Keratinocyte (primary cell): Measurements from ENCODE around the gene QRICH2. TPM values are rescaled to one million over a fixed set of nuclear protein-coding genes. Genes with fewer than 3 reads are reported as not detected.

ENCODE experiments used
- DNase-seq: peaks from one replicate; pipeline ENCODE4 v3.0.0-alpha.2; 2011; ENCODE audit warnings: low read depth, missing footprints, low spot score
- FAIRE-seq: peaks from 2 replicates; lab custom pipeline; 2011; peaks lifted over from hg19 to GRCh38; lab: Jason Lieb, UNC
- H2AFZ ChIP-seq: 2 replicates; pipeline ENCODE4 v1.6.0; 2012; ENCODE audit warnings: low read length, control low read depth, inconsistent platforms; ENCODE audit not compliant: control insufficient read depth
- H3K27ac ChIP-seq: 2 replicates; pipeline ENCODE4 v1.5.1; 2011; ENCODE audit warnings: low read length; ENCODE audit not compliant: control insufficient read depth, insufficient read depth
- H3K27me3 ChIP-seq: 3 replicates; pipeline ENCODE4 v1.6.0; 2011; ENCODE audit warnings: low read length; ENCODE audit not compliant: control insufficient read depth, insufficient read depth; ENCODE audit errors: extremely low read depth
- H3K36me3 ChIP-seq, 2 experiments: 2 replicates in 1 of 2; 3 replicates in 1 of 2; pipeline ENCODE4 v1.5.1; 2011; ENCODE audit warnings: low read length in 2 of 2, mild to moderate bottlenecking in 1 of 2; ENCODE audit not compliant: control insufficient read depth in 2 of 2, insufficient read depth in 2 of 2; ENCODE audit errors: extremely low read depth in 1 of 2
- H3K4me1 ChIP-seq: 3 replicates; pipeline ENCODE4 v1.5.1; 2011; ENCODE audit warnings: low read length; ENCODE audit not compliant: control insufficient read depth, insufficient read depth; ENCODE audit errors: extremely low read depth
- H3K4me2 ChIP-seq: 3 replicates; pipeline ENCODE4 v1.6.0; 2011; ENCODE audit warnings: low read depth, low read length; ENCODE audit not compliant: control insufficient read depth, insufficient read depth; ENCODE audit errors: extremely low read depth
- H3K4me3 ChIP-seq, 3 experiments: fragments of 200-600 bp in 1 of 3; sonication (generic) in 1 of 3; 2 replicates in 2 of 3; 3 replicates in 1 of 3; pipeline ENCODE4 v1.5.1; 2011 to 2016; ENCODE audit warnings: low read length in 3 of 3, mild to moderate bottlenecking in 3 of 3, control low read depth in 2 of 3, inconsistent platforms in 1 of 3, low read depth in 1 of 3, mixed read lengths in 1 of 3, mixed run types in 1 of 3, moderate library complexity in 1 of 3; ENCODE audit not compliant: control insufficient read depth in 2 of 3, insufficient read depth in 2 of 3; ENCODE audit errors: extremely low read depth in 1 of 3
- H3K79me2 ChIP-seq: 2 replicates; pipeline ENCODE4 v1.6.0; 2012; ENCODE audit warnings: low read length; ENCODE audit not compliant: control insufficient read depth, insufficient read depth
- H3K9ac ChIP-seq: 3 replicates; pipeline ENCODE4 v1.6.0; 2011; ENCODE audit warnings: low read length; ENCODE audit not compliant: control insufficient read depth, insufficient read depth; ENCODE audit errors: extremely low read depth
- H3K9me1 ChIP-seq: 3 replicates; pipeline ENCODE4 v1.6.0; 2011; ENCODE audit warnings: low read length; ENCODE audit not compliant: control insufficient read depth, insufficient read depth; ENCODE audit errors: extremely low read depth
- H3K9me3 ChIP-seq: 2 replicates; pipeline ENCODE4 v1.5.1; 2012; ENCODE audit warnings: low read depth, low read length; ENCODE audit not compliant: control insufficient read depth
- H4K20me1 ChIP-seq: 3 replicates; pipeline ENCODE4 v1.6.0; 2011; ENCODE audit warnings: low read length; ENCODE audit not compliant: control insufficient read depth, insufficient read depth; ENCODE audit errors: extremely low read depth
- CTCF ChIP-seq, 3 experiments: IDR thresholded peaks in 1 of 3; conservative IDR thresholded peaks in 1 of 3; optimal IDR thresholded peaks in 1 of 3; 2 replicates in 2 of 3; 3 replicates in 1 of 3; pipeline versions ENCODE3 to v1.5.1; 2011; ENCODE audit warnings: low read length in 3 of 3, mild to moderate bottlenecking in 3 of 3, moderate library complexity in 2 of 3, control low read depth in 1 of 3, inconsistent platforms in 1 of 3; ENCODE audit not compliant: insufficient read depth in 2 of 3; ENCODE audit errors: extremely low read depth in 1 of 3
- EZH2 ChIP-seq: IDR thresholded peaks from one replicate; pipeline ENCODE4 v1.6.1; 2012; ENCODE audit warnings: inconsistent platforms, mild to moderate bottlenecking, low read length, moderate library complexity
- dilution Hi-C: fragments of 300-500 bp; cut with MboI; formaldehyde crosslinking; loops from one replicate; pipeline ENCODE4 v1.7.0; 2020; ENCODE audit warnings: low sequenced_read_pairs; ENCODE audit not compliant: extremely low pct_ligation_motif_present
- polyA plus RNA-seq, 5 experiments: library from polyadenylated mRNA; depleted of rRNA in 3 of 5; stranded (reverse) in 3 of 5; stranded (forward) in 1 of 5; unstranded in 1 of 5; fragments of >200 nt; gene quantifications; 1 replicate in 1 of 5; 2 replicates in 3 of 5; 3 replicates in 1 of 5; pipeline versions ENCODE4 v1.2.1 to v1.2.3, GENCODE V29; 2011 to 2012; ENCODE audit warnings: missing spikeins in 2 of 5, low read depth in 1 of 5, low replicate concordance in 1 of 5

The QRICH2 gene
- polyA plus RNA-seq, 1 donor (not counting 4 experiments of a cell fraction or from before 2014, with no cell fraction given) = 1.6 TPM

DNA sequence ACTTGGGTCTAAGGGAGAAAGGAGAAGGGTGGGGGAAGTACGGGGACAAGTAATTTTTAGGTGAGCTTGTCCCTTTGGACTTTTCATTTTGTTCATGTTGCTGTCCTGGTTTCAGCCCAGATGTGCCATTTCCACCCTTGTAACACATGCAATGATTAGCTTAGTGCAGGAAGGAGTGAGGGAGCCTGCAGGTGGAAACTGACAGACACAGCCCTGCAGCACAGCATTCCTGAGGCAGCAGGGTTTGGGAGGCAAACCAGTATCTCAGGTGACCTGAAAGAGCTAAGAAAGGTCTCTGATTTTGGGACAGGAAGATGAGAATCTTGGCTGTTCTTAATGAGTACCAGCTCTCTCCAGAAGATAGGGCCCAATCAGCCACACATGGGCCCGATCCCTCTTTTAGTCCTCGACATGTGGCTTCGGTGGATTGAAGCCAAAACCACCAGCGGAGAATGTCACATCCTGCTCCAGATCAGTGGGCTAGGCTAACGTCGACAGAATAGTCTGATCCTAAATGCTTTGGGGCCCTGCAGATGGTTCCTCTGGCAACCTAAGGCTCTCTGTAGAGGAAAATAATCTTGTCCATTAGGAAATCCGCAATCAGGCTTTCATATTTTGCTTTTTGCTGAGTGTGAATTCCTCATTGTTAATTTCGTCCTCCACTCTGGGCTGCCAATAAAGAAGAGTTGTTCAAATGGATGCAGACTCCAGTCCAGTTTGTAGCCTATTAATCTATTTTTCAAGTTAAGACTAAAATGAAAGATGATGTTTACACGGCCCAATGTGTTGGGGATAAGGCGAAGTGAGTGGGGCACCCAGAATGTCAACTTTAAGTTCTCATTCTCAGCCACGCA lies 64.0 kb downstream of the QRICH2 start:
- DNase-seq = no peak
- H3K4me3 ChIP-seq = no peak overlapping the region
- peak; percentile 45 for TF ChIP-seq EZH2
- TF ChIP-seq CTCF (optimal IDR thresholded peaks at IDR 0.05 in 1 of 3, IDR thresholded peaks at IDR 0.05 in 1 of 3, conservative IDR thresholded peaks at IDR 0.05 in 1 of 3; ENCODE audit: extremely low read depth in 1 of 3, insufficient read depth in 2 of 3, low read length in 3 of 3) = no peak
- H3K9me1 ChIP-seq = no peaks in the 10 kb centered on the region
- no peaks in the 10 kb centered on the region for H3K36me3 ChIP-seq
- no peaks in the 10 kb centered on the region for H3K9me3 ChIP-seq
- no peaks in the 10 kb centered on the region for H3K79me2 ChIP-seq
- dilution Hi-C loops = no loop called here
- H3K27ac ChIP-seq = no peak overlapping the region
- H3K4me1 ChIP-seq = peaks cover 4% of the 10 kb centered on the region
- H4K20me1 ChIP-seq = no peaks in the 10 kb centered on the region
- H3K9ac ChIP-seq = no peak overlapping the region
- FAIRE-seq = no peak
- H3K27me3 ChIP-seq = peaks cover 47% of the 10 kb centered on the region
- no peak overlapping the region for H2AFZ ChIP-seq
- H3K4me2 ChIP-seq = no peak overlapping the region

GRCh38 chr17:76241691-76242255 lies 66.3 kb downstream of the QRICH2 start:
- H3K4me3 ChIP-seq = no peak overlapping the region

More at GRCh38 chr17:76241691-76242255, 66.3 kb downstream of the QRICH2 start:
- Histone ChIP-seq H3K9ac (no peak overlapping the region), H3K9me1 (no peaks in the 10 kb centered on the region), H3K4me1 (peaks cover 4% of the 10 kb centered on the region), H3K27ac (no peak overlapping the region), H4K20me1 (no peaks in the 10 kb centered on the region), H3K36me3 (no peaks in the 10 kb centered on the region), H2AFZ (no peak overlapping the region), H3K4me2 (no peak overlapping the region), H3K79me2 (no peaks in the 10 kb centered on the region), H3K9me3 (no peaks in the 10 kb centered on the region), H3K27me3 (peaks cover 62% of the 10 kb centered on the region)
- no peak for DNase-seq
- no peak for FAIRE-seq
- TF ChIP-seq CTCF (optimal IDR thresholded peaks at IDR 0.05 in 1 of 3, IDR thresholded peaks at IDR 0.05 in 1 of 3, conservative IDR thresholded peaks at IDR 0.05 in 1 of 3; ENCODE audit: extremely low read depth in 1 of 3, insufficient read depth in 2 of 3, low read length in 3 of 3) (no peak), EZH2 (no peak)
- dilution Hi-C loops = no loop called here
